Measurements from ENCODE around the gene AP2A2. TPM values are rescaled to one million over a fixed set of nuclear protein-coding genes. Genes with fewer than 3 reads are reported as not detected.

Gene AP2A2
- total RNA-seq, 1 experiment from 2014 or later = 55.5 TPM

DNA sequence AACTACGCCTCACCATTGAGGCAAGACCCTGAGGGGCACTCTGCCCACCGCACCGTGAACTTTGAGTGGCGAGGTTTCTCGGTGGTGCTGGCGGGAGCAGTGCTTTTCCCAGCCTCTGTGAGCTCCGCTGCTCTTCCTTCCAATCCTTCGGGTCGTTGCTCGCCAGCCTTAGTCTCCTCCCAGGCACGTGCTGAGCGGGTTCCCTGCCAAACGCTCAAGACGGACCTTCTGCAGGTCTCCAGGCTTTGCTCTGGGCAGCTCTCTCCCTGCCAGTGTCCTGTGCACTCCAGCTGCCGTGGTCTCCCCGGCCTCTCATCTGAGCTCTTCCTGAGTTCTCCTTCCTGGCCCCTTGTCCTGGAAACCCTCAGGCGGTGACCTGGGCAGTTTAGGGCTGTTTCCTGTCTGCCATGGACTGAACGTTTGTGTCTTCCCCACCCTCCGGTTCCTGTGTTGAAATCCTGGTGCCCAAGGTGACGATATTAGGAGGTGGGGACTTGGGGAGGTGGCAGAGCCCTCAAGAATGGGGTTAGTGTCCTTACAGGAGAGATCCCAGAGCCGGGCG is 122.0 kb downstream of the AP2A2 start (continued):
- TF ChIP-seq, protein P1, sequence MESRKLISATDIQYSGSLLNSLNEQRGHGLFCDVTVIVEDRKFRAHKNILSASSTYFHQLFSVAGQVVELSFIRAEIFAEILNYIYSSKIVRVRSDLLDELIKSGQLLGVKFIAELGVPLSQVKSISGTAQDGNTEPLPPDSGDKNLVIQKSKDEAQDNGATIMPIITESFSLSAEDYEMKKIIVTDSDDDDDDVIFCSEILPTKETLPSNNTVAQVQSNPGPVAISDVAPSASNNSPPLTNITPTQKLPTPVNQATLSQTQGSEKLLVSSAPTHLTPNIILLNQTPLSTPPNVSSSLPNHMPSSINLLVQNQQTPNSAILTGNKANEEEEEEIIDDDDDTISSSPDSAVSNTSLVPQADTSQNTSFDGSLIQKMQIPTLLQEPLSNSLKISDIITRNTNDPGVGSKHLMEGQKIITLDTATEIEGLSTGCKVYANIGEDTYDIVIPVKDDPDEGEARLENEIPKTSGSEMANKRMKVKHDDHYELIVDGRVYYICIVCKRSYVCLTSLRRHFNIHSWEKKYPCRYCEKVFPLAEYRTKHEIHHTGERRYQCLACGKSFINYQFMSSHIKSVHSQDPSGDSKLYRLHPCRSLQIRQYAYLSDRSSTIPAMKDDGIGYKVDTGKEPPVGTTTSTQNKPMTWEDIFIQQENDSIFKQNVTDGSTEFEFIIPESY (IDR thresholded peaks at IDR 0.05; ENCODE audit: extremely low read depth, insufficient replicate concordance, low read length) = no peak
- TF ChIP-seq, protein P2, sequence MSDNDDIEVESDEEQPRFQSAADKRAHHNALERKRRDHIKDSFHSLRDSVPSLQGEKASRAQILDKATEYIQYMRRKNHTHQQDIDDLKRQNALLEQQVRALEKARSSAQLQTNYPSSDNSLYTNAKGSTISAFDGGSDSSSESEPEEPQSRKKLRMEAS (IDR thresholded peaks at IDR 0.05) = no peak
- TF ChIP-seq CEBPB (IDR thresholded peaks at IDR 0.05; ENCODE audit: low read depth) = no peak
- TF ChIP-seq POLR2AphosphoS5 (IDR thresholded peaks at IDR 0.05; ENCODE audit: low read depth, low read length) = no peak
- TF ChIP-seq SRF (IDR thresholded peaks at IDR 0.05; ENCODE audit: low read depth) = no peak
- TF ChIP-seq ZFX (IDR thresholded peaks at IDR 0.05) = no peak
- no peak for TF ChIP-seq TCF7L2 (IDR thresholded peaks at IDR 0.05; ENCODE audit: borderline replicate concordance, extremely low read depth, insufficient read depth, insufficient read length)

DNA sequence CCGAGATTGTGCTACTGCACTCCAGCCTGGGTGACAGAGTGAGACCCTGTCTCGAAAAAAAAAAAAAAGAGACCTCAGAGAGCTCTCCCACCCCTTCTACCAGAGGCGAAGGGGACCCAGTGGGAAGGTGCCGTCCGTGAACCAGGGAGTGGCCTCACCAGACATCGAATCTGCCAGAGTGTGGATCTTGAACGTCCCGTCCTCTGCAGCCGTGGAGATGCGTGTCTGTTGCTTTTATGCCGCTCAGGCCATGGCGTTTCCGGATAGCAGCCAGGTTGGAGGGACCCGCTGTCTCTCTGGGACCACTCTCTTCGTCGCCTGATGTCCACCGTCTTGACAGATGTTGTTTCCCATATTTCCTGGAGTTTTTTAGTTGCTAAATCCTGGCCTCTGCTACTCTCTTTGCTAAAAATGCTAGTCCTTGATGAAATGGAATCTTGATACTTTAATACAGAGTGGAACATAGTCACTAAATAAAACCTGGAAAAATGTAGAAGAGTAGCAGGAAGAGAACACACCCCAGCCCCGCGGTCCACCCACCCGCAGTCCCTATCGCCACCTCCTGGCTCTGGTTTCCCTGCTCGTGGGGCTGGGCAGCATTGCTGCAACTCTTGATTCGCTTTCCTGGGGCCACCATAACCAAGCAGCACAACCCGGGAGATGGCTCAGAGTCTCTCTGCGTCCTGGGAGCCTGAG is 122.9 kb downstream of the AP2A2 start:
- ATAC-seq (no peak), DNase-seq (ENCODE audit: low read depth, low spot score) (no peak)
- H3K4me3 ChIP-seq (replicated peaks in 1 of 2; ENCODE audit: low read depth in 1 of 2, low read length in 2 of 2) = no peak overlapping the region
- POLR2A ChIA-PET = no interaction called here
- intact Hi-C loops (cut with micrococcal nuclease) = no loop called here
- no peak overlapping the region for H3K9ac ChIP-seq (ENCODE audit: low read length)
- no peak overlapping the region for H2AFZ ChIP-seq (ENCODE audit: low read depth, low read length, poor library complexity, severe bottlenecking)
- no peak overlapping the region for H3K27ac ChIP-seq (ENCODE audit: low read depth, low read length)
- H4K20me1 ChIP-seq (ENCODE audit: insufficient read depth) = no peaks in the 10 kb centered on the region
- H3K4me2 ChIP-seq (ENCODE audit: low read length) = no peak overlapping the region
- TF ChIP-seq, protein P3, sequence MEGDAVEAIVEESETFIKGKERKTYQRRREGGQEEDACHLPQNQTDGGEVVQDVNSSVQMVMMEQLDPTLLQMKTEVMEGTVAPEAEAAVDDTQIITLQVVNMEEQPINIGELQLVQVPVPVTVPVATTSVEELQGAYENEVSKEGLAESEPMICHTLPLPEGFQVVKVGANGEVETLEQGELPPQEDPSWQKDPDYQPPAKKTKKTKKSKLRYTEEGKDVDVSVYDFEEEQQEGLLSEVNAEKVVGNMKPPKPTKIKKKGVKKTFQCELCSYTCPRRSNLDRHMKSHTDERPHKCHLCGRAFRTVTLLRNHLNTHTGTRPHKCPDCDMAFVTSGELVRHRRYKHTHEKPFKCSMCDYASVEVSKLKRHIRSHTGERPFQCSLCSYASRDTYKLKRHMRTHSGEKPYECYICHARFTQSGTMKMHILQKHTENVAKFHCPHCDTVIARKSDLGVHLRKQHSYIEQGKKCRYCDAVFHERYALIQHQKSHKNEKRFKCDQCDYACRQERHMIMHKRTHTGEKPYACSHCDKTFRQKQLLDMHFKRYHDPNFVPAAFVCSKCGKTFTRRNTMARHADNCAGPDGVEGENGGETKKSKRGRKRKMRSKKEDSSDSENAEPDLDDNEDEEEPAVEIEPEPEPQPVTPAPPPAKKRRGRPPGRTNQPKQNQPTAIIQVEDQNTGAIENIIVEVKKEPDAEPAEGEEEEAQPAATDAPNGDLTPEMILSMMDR (IDR thresholded peaks at IDR 0.05 in 2 of 3, conservative IDR thresholded peaks at IDR 0.05 in 1 of 3; ENCODE audit: borderline replicate concordance in 1 of 3, insufficient read depth in 1 of 3, low read depth in 2 of 3, low read length in 2 of 3) = 0 out of 6 replicates have a peak, but pooled peaks of 1 of the 3 experiments have one; percentile 8
- TF ChIP-seq EZH2 (IDR thresholded peaks at IDR 0.05) (no peak), RAD21 (IDR thresholded peaks at IDR 0.05; ENCODE audit: low read depth) (peak; percentile 39; the same call in 1 of the 2 replicates), JUND (IDR thresholded peaks at IDR 0.05) (no peak), CEBPB (IDR thresholded peaks at IDR 0.05; ENCODE audit: low read depth) (no peak), ZNF274 (IDR thresholded peaks at IDR 0.05; ENCODE audit: low read depth, low read length) (no peak)
- TF ChIP-seq, protein P4, sequence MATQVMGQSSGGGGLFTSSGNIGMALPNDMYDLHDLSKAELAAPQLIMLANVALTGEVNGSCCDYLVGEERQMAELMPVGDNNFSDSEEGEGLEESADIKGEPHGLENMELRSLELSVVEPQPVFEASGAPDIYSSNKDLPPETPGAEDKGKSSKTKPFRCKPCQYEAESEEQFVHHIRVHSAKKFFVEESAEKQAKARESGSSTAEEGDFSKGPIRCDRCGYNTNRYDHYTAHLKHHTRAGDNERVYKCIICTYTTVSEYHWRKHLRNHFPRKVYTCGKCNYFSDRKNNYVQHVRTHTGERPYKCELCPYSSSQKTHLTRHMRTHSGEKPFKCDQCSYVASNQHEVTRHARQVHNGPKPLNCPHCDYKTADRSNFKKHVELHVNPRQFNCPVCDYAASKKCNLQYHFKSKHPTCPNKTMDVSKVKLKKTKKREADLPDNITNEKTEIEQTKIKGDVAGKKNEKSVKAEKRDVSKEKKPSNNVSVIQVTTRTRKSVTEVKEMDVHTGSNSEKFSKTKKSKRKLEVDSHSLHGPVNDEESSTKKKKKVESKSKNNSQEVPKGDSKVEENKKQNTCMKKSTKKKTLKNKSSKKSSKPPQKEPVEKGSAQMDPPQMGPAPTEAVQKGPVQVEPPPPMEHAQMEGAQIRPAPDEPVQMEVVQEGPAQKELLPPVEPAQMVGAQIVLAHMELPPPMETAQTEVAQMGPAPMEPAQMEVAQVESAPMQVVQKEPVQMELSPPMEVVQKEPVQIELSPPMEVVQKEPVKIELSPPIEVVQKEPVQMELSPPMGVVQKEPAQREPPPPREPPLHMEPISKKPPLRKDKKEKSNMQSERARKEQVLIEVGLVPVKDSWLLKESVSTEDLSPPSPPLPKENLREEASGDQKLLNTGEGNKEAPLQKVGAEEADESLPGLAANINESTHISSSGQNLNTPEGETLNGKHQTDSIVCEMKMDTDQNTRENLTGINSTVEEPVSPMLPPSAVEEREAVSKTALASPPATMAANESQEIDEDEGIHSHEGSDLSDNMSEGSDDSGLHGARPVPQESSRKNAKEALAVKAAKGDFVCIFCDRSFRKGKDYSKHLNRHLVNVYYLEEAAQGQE (IDR thresholded peaks at IDR 0.05; ENCODE audit: low read depth) = no peak
- H3K9me3 ChIP-seq (ENCODE audit: control insufficient read depth in 1 of 2, insufficient read depth in 1 of 2, low read depth in 1 of 2, low read length in 2 of 2) = no peaks in the 10 kb centered on the region
- CTCF ChIA-PET = no interaction called here
- H3K4me1 ChIP-seq (ENCODE audit: control insufficient read depth in 1 of 2, insufficient read depth in 2 of 2, low read length in 2 of 2) = peaks cover 3 to 15% of the 10 kb centered on the region in 2 experiments; a peak in 3 of 4 replicates
- RAD21 ChIA-PET (ENCODE audit: low non-redundant PET in 1 of 2, low total read pairs in 2 of 2, uncharacterized antibody in 2 of 2, unreplicated experiment in 2 of 2) = no interaction called here
- H3K9me2 ChIP-seq (ENCODE audit: insufficient read depth) = no peaks in the 10 kb centered on the region
- no peaks in the 10 kb centered on the region for H3K36me3 ChIP-seq (ENCODE audit: control insufficient read depth in 1 of 2, insufficient read depth in 2 of 2, low read length in 2 of 2)
- no TSS peak for BruUV-seq (replicated peaks)
- no peaks in the 10 kb centered on the region for H3K79me2 ChIP-seq (ENCODE audit: insufficient read depth, low read length)
- no peaks in the 10 kb centered on the region for H3K27me3 ChIP-seq (ENCODE audit: insufficient read depth, low read length)
